ENCODE results near the gene MUC13. TPM values are rescaled to one million over a fixed set of nuclear protein-coding genes. Genes with fewer than 3 reads are reported as not detected.

MUC13 gene
- total and polyA plus RNA-seq, 2 donors from 2014 or later, result 1.9 to 6.4 TPM

- Histone ChIP-seq H3K9me3 (ENCODE audit: control insufficient read depth in 2 of 3, insufficient read depth in 1 of 3, low read length in 3 of 3) (no peaks in the 10 kb centered on the region), H3K4me1 (ENCODE audit: control insufficient read depth in 2 of 3, insufficient read depth in 2 of 3, low read depth in 1 of 3, low read length in 3 of 3) (peaks cover 0 to 15% (median 0%) of the 10 kb centered on the region in 3 donors), H3K36me3 (ENCODE audit: control insufficient read depth in 2 of 3, insufficient read depth in 3 of 3, low read length in 3 of 3) (no peaks in the 10 kb centered on the region), H3K9ac (ENCODE audit: low read length in 3 of 3) (no peak overlapping the region), H3K27me3 (ENCODE audit: control insufficient read depth, insufficient read depth, low read length) (no peaks in the 10 kb centered on the region), H3K27ac (ENCODE audit: low read depth in 2 of 2, low read length in 2 of 2) (no peak overlapping the region), H3K4me3 (ENCODE audit: low read length in 3 of 3) (no peak overlapping the region)
- no peak for TF ChIP-seq CTCF (IDR thresholded peaks at IDR 0.05; ENCODE audit: borderline replicate concordance, extremely low read depth, insufficient read depth)
- no peak for FAIRE-seq
- intact Hi-C loops (cut with DNase I), result no loop called here
- no peak for DNase-seq
These were observed 29.8 kb upstream of the MUC13 start for GRCh38 chr3:124964387-124964786.

GRCh38 chr3:124963755-124964154 lies 29.2 kb upstream of the MUC13 start:
- DNase-seq (no peak), FAIRE-seq (no peak)
- no peaks in the 10 kb centered on the region for H3K9me3 ChIP-seq (ENCODE audit: control insufficient read depth in 2 of 3, insufficient read depth in 1 of 3, low read length in 3 of 3)
- H3K4me3 ChIP-seq (ENCODE audit: low read length in 3 of 3), result no peak overlapping the region
- H3K36me3 ChIP-seq (ENCODE audit: control insufficient read depth in 2 of 3, insufficient read depth in 3 of 3, low read length in 3 of 3), result no peaks in the 10 kb centered on the region
- H3K27ac ChIP-seq (ENCODE audit: low read depth in 2 of 2, low read length in 2 of 2), result no peak overlapping the region
- intact Hi-C loops (cut with DNase I), result no loop called here
- H3K4me1 ChIP-seq (ENCODE audit: control insufficient read depth in 2 of 3, insufficient read depth in 2 of 3, low read depth in 1 of 3, low read length in 3 of 3), result peaks cover 0 to 13% (median 0%) of the 10 kb centered on the region in 3 donors
- H3K9ac ChIP-seq (ENCODE audit: low read length in 3 of 3), result no peak overlapping the region
- no peak for TF ChIP-seq CTCF (IDR thresholded peaks at IDR 0.05; ENCODE audit: borderline replicate concordance, extremely low read depth, insufficient read depth)
- no peaks in the 10 kb centered on the region for H3K27me3 ChIP-seq (ENCODE audit: control insufficient read depth, insufficient read depth, low read length)

GRCh38 chr3:124962403-124962940 lies 27.9 kb upstream of the MUC13 start:
- FAIRE-seq, result no peak
- TF ChIP-seq CTCF (IDR thresholded peaks at IDR 0.05; ENCODE audit: borderline replicate concordance, extremely low read depth, insufficient read depth), result no peak
- H3K27ac ChIP-seq (ENCODE audit: low read depth in 2 of 2, low read length in 2 of 2), result no peak overlapping the region

GRCh38 chr3:124960698-124961097 lies 26.1 kb upstream of the MUC13 start:
- Histone ChIP-seq H3K9me3 (ENCODE audit: control insufficient read depth in 2 of 3, insufficient read depth in 1 of 3, low read length in 3 of 3) (no peaks in the 10 kb centered on the region), H3K27me3 (ENCODE audit: control insufficient read depth, insufficient read depth, low read length) (no peaks in the 10 kb centered on the region), H3K27ac (ENCODE audit: low read depth in 2 of 2, low read length in 2 of 2) (no peak overlapping the region), H3K9ac (ENCODE audit: low read length in 3 of 3) (no peak overlapping the region), H3K4me3 (ENCODE audit: low read length in 3 of 3) (no peak overlapping the region), H3K4me1 (ENCODE audit: control insufficient read depth in 2 of 3, insufficient read depth in 2 of 3, low read depth in 1 of 3, low read length in 3 of 3) (peaks cover 0 to 5% (median 0%) of the 10 kb centered on the region in 3 donors), H3K36me3 (ENCODE audit: control insufficient read depth in 2 of 3, insufficient read depth in 3 of 3, low read length in 3 of 3) (no peaks in the 10 kb centered on the region)
- FAIRE-seq, result no peak
- intact Hi-C loops (cut with DNase I), result no loop called here
- TF ChIP-seq CTCF (IDR thresholded peaks at IDR 0.05; ENCODE audit: borderline replicate concordance, extremely low read depth, insufficient read depth), result no peak
- DNase-seq, result no peak

More at GRCh38 chr3:124962403-124962940, 27.9 kb upstream of the MUC13 start:
- no peaks in the 10 kb centered on the region for H3K27me3 ChIP-seq (ENCODE audit: control insufficient read depth, insufficient read depth, low read length)
- H3K9ac ChIP-seq (ENCODE audit: low read length in 3 of 3), result no peak overlapping the region
- DNase-seq, result no peak
- peaks cover 0 to 13% (median 0%) of the 10 kb centered on the region in 3 donors for H3K4me1 ChIP-seq (ENCODE audit: control insufficient read depth in 2 of 3, insufficient read depth in 2 of 3, low read depth in 1 of 3, low read length in 3 of 3)
- H3K9me3 ChIP-seq (ENCODE audit: control insufficient read depth in 2 of 3, insufficient read depth in 1 of 3, low read length in 3 of 3), result no peaks in the 10 kb centered on the region
- H3K36me3 ChIP-seq (ENCODE audit: control insufficient read depth in 2 of 3, insufficient read depth in 3 of 3, low read length in 3 of 3), result no peaks in the 10 kb centered on the region
- no peak overlapping the region for H3K4me3 ChIP-seq (ENCODE audit: low read length in 3 of 3)
- intact Hi-C loops (cut with DNase I), result no loop called here

Data from kidney (tissue), 14 donors.